ENCODE results near the gene NCOA3.

The NCOA3 gene

GRCh38 chr20:47682028-47682783, 180.5 kb downstream of the NCOA3 start:
- Histone ChIP-seq H3K9me3 (ENCODE audit: control insufficient read depth, insufficient read depth, low read length) (no peaks in the 10 kb centered on the region), H3K4me3 (ENCODE audit: low read length) (no peak overlapping the region), H3K79me2 (ENCODE audit: control insufficient read depth, low read length) (no peaks in the 10 kb centered on the region), H3F3A (ENCODE audit: control insufficient read depth, insufficient read depth) (no peaks in the 10 kb centered on the region), H3K27me3 (ENCODE audit: control insufficient read depth, low read length) (no peaks in the 10 kb centered on the region), H3K27ac (ENCODE audit: low read depth, low read length) (no peak overlapping the region), H3K36me3 (ENCODE audit: control insufficient read depth, low read length) (no peaks in the 10 kb centered on the region), H3K4me1 (ENCODE audit: control insufficient read depth, low read length) (peaks cover 5% of the 10 kb centered on the region; the same call in 1 of the 2 replicates), H3K9me2 (replicated peaks; ENCODE audit: control insufficient read depth, low read length) (no peaks in the 10 kb centered on the region), H4K20me1 (ENCODE audit: control insufficient read depth, insufficient read depth, low read depth, low read length) (no peaks in the 10 kb centered on the region), H3K4me2 (ENCODE audit: low read length) (no peak overlapping the region)
- TF ChIP-seq EZH2phosphoT487 (IDR thresholded peaks at IDR 0.05; ENCODE audit: borderline replicate concordance, low read length) (no peak), CTCF (IDR thresholded peaks at IDR 0.05; ENCODE audit: low read depth, low read length, poor library complexity, severe bottlenecking) (no peak)

GRCh38 chr20:47682916-47683315, 181.2 kb downstream of the NCOA3 start:
- H4K20me1 ChIP-seq (ENCODE audit: control insufficient read depth, insufficient read depth, low read depth, low read length): no peaks in the 10 kb centered on the region
- H3K4me3 ChIP-seq (ENCODE audit: low read length): no peak overlapping the region
- H3K27ac ChIP-seq (ENCODE audit: low read depth, low read length): no peak overlapping the region
- no peaks in the 10 kb centered on the region for H3K36me3 ChIP-seq (ENCODE audit: control insufficient read depth, low read length)
- no peaks in the 10 kb centered on the region for H3K9me3 ChIP-seq (ENCODE audit: control insufficient read depth, insufficient read depth, low read length)
- no peak overlapping the region for H3K4me2 ChIP-seq (ENCODE audit: low read length)
- H3F3A ChIP-seq (ENCODE audit: control insufficient read depth, insufficient read depth): no peaks in the 10 kb centered on the region
- TF ChIP-seq CTCF (IDR thresholded peaks at IDR 0.05; ENCODE audit: low read depth, low read length, poor library complexity, severe bottlenecking) (no peak), EZH2phosphoT487 (IDR thresholded peaks at IDR 0.05; ENCODE audit: borderline replicate concordance, low read length) (no peak)
- H3K79me2 ChIP-seq (ENCODE audit: control insufficient read depth, low read length): no peaks in the 10 kb centered on the region
- no peaks in the 10 kb centered on the region for H3K4me1 ChIP-seq (ENCODE audit: control insufficient read depth, low read length)
- H3K9me2 ChIP-seq (replicated peaks; ENCODE audit: control insufficient read depth, low read length): no peaks in the 10 kb centered on the region
- H3K27me3 ChIP-seq (ENCODE audit: control insufficient read depth, low read length): no peaks in the 10 kb centered on the region

GRCh38 chr20:47684306-47685080, 182.8 kb downstream of the NCOA3 start:
- H3K27ac ChIP-seq (ENCODE audit: low read depth, low read length): no peak overlapping the region
- H3F3A ChIP-seq (ENCODE audit: control insufficient read depth, insufficient read depth): no peaks in the 10 kb centered on the region
- H3K79me2 ChIP-seq (ENCODE audit: control insufficient read depth, low read length): no peaks in the 10 kb centered on the region
- no peaks in the 10 kb centered on the region for H3K9me3 ChIP-seq (ENCODE audit: control insufficient read depth, insufficient read depth, low read length)
- TF ChIP-seq CTCF (IDR thresholded peaks at IDR 0.05; ENCODE audit: low read depth, low read length, poor library complexity, severe bottlenecking) (no peak), EZH2phosphoT487 (IDR thresholded peaks at IDR 0.05; ENCODE audit: borderline replicate concordance, low read length) (no peak)
- H3K9me2 ChIP-seq (replicated peaks; ENCODE audit: control insufficient read depth, low read length): no peaks in the 10 kb centered on the region
- no peaks in the 10 kb centered on the region for H3K27me3 ChIP-seq (ENCODE audit: control insufficient read depth, low read length)
- no peaks in the 10 kb centered on the region for H3K36me3 ChIP-seq (ENCODE audit: control insufficient read depth, low read length)
- H3K4me1 ChIP-seq (ENCODE audit: control insufficient read depth, low read length): no peaks in the 10 kb centered on the region
- H3K4me2 ChIP-seq (ENCODE audit: low read length): no peak overlapping the region
- H4K20me1 ChIP-seq (ENCODE audit: control insufficient read depth, insufficient read depth, low read depth, low read length): no peaks in the 10 kb centered on the region
- no peak overlapping the region for H3K4me3 ChIP-seq (ENCODE audit: low read length)
